ENCODE measurements around the gene GPRC5D. TPM values are rescaled to one million over a fixed set of nuclear protein-coding genes. Genes with fewer than 3 reads are reported as not detected.

Gene GPRC5D
- total RNA-seq, 1 donor from 2014 or later = 10.1 TPM

- DNase-seq = no peak
These were observed 27.2 kb upstream of the GPRC5D start for GRCh38 chr12:12979126-12979525.

- no peak for DNase-seq
These were observed 25.3 kb upstream of the GPRC5D start for GRCh38 chr12:12977231-12977630.

GRCh38 chr12:12976366-12976765 lies 24.4 kb upstream of the GPRC5D start:
- DNase-seq = no peak

- DNase-seq = no peak
These were observed 23.5 kb upstream of the GPRC5D start for GRCh38 chr12:12975322-12976077.

- no peak for DNase-seq
These were observed 22.2 kb upstream of the GPRC5D start for GRCh38 chr12:12974211-12974610.

- DNase-seq = no peak
These were observed 21.0 kb upstream of the GPRC5D start for GRCh38 chr12:12973019-12973418.

GRCh38 chr12:12965836-12966235 lies 13.9 kb upstream of the GPRC5D start:
- no peak for DNase-seq

- DNase-seq = no peak
These were observed 12.3 kb upstream of the GPRC5D start for GRCh38 chr12:12964255-12964654.

- no peak for DNase-seq
These were observed 8.8 kb upstream of the GPRC5D start for GRCh38 chr12:12960639-12961209.

- no peak for DNase-seq
These were observed 6.9 kb upstream of the GPRC5D start for GRCh38 chr12:12958886-12959285.

- no peak for DNase-seq
These were observed 3.1 kb upstream of the GPRC5D start for GRCh38 chr12:12954878-12955625.

- no peak for DNase-seq
These were observed 2.4 kb upstream of the GPRC5D start for GRCh38 chr12:12954356-12954755.

- no peak for DNase-seq
These were observed 466 bp downstream of the GPRC5D start for GRCh38 chr12:12951504-12951903.

- DNase-seq = no peak
These were observed 4.1 kb downstream of the GPRC5D start for GRCh38 chr12:12947902-12948301.

- no peak for DNase-seq
These were observed 5.1 kb downstream of the GPRC5D start for GRCh38 chr12:12946686-12947355.

GRCh38 chr12:12945591-12945990 lies 6.4 kb downstream of the GPRC5D start:
- DNase-seq = no peak

GRCh38 chr12:12943586-12944260 lies 8.2 kb downstream of the GPRC5D start:
- DNase-seq = peak; percentile 64

GRCh38 chr12:12941450-12942350 lies 10.3 kb downstream of the GPRC5D start:
- DNase-seq = no peak

- DNase-seq = no peak
These were observed 12.1 kb downstream of the GPRC5D start for GRCh38 chr12:12939888-12940287.

- no peak for DNase-seq
These were observed 13.4 kb downstream of the GPRC5D start for GRCh38 chr12:12938541-12938940.

GRCh38 chr12:12936983-12937491 lies 14.9 kb downstream of the GPRC5D start:
- DNase-seq = no peak
